ENCODE data around the gene SPOCK1. TPM values are rescaled to one million over a fixed set of nuclear protein-coding genes. Genes with fewer than 3 reads are reported as not detected.
A peak's percentile ranks its signal among the peaks of the same experiment; 100 is the strongest.

SPOCK1 gene
- total and polyA plus RNA-seq, 2 of the 4 experiments (the other 2 are of a cell fraction): 5.0 to 20.3 TPM

GRCh38 chr5:137306903-137307302 lies 192.2 kb downstream of the SPOCK1 start:
- Histone ChIP-seq H2BK15ac (ENCODE audit: low read depth, low read length) (no peak overlapping the region), H4K8ac (ENCODE audit: low read depth in 2 of 2, low read length in 2 of 2) (no peak overlapping the region), H3K9me3 (ENCODE audit: control insufficient read depth, insufficient read depth, low read length) (no peaks in the 10 kb centered on the region), H4K5ac (ENCODE audit: low read depth, low read length) (no peak overlapping the region), H2BK120ac (ENCODE audit: low read depth, low read length) (no peak overlapping the region), H4K20me1 (ENCODE audit: insufficient read depth, low read length) (no peaks in the 10 kb centered on the region), H3K4me3 (ENCODE audit: insufficient read depth, low read depth, low read length) (no peak overlapping the region), H3K79me1 (ENCODE audit: low read depth in 1 of 2, low read length in 2 of 2) (no peaks in the 10 kb centered on the region), H3K36me3 (ENCODE audit: control insufficient read depth, insufficient read depth, low read length) (no peaks in the 10 kb centered on the region), H3K4me2 (ENCODE audit: low read depth, low read length) (no peak overlapping the region), H3K18ac (ENCODE audit: low read depth, low read length) (no peak overlapping the region), H3K14ac (replicated peaks; ENCODE audit: low read depth, low read length) (no peak overlapping the region), H3K9ac (ENCODE audit: low read depth, low read length) (no peak overlapping the region), H2AFZ (replicated peaks; ENCODE audit: low read length, poor library complexity) (no peak overlapping the region), H3K9me1 (ENCODE audit: insufficient read depth, low read length) (peaks cover 3% of the 10 kb centered on the region; the same call in 1 of the 2 replicates), H3K27me3 (ENCODE audit: control insufficient read depth, insufficient read depth, low read length) (no peaks in the 10 kb centered on the region), H3K23ac (ENCODE audit: low read depth, low read length) (no peak overlapping the region), H2BK20ac (ENCODE audit: low read depth, low read length) (0 out of 2 replicates have a peak overlapping the region, but pooled peaks have one; percentile 26), H3K4me1 (ENCODE audit: control insufficient read depth, insufficient read depth, low read length) (peaks cover 10% of the 10 kb centered on the region), H3K4ac (ENCODE audit: low read depth, low read length) (no peak overlapping the region; the same call in 1 of the 2 replicates), H4K91ac (ENCODE audit: insufficient read depth, low read depth, low read length) (no peak overlapping the region), H2AK9ac (replicated peaks; ENCODE audit: low read depth, low read length, poor library complexity) (no peak overlapping the region), H3K56ac (ENCODE audit: extremely low read depth, insufficient read depth, low read length) (no peak overlapping the region; the same call in 1 of the 2 replicates), H2AK5ac (ENCODE audit: low read depth, low read length) (no peak overlapping the region), H3K27ac (ENCODE audit: insufficient read depth, low read length) (no peak overlapping the region), H2BK5ac (ENCODE audit: low read depth, low read length, poor library complexity, severe bottlenecking) (no peak overlapping the region)
- dilution Hi-C loops (cut with HindIII; ENCODE audit: low sequenced_read_pairs, unreplicated experiment): no loop called here
- intact Hi-C loops (cut with micrococcal nuclease): no loop called here
- CTCF ChIA-PET: interaction anchor here (0.6 to 1.6 kb wide), 2 partner anchors 14 to 157 kb away, joined by 3 to 7 read pairs; no protein-coding TSS in a partner anchor
- no peak for DNase-seq
- in situ Hi-C loops (cut with MboI; ENCODE audit: low sequenced_read_pairs): loop anchor here (25.0 kb wide), 1 partner anchor 430 kb away; the partner anchor contains the start of gene KLHL3
- 100% methylated on average over 1 of the region's 3 CpGs; no CpG with 5 or more reads in 1 of the 2 experiments for WGBS, 2 experiments (ENCODE audit: extremely low coverage in 2 of 2, insufficient read length in 1 of 2)
- TF ChIP-seq SMC3 (IDR thresholded peaks at IDR 0.05; ENCODE audit: low read depth, low read length) (no peak), POLR2A (IDR thresholded peaks at IDR 0.05; ENCODE audit: low read depth, low read length) (no peak), CEBPB (IDR thresholded peaks at IDR 0.05; ENCODE audit: low read depth, low read length) (no peak), ELK1 (IDR thresholded peaks at IDR 0.05; ENCODE audit: borderline replicate concordance, low read depth, low read length) (no peak), MXI1 (IDR thresholded peaks at IDR 0.05; ENCODE audit: borderline replicate concordance, low read depth, low read length) (no peak)
- POLR2A ChIA-PET (ENCODE audit: unreplicated experiment): no interaction called here
- ATAC-seq (ENCODE audit: low read depth): no peak
- no TSS peak for BruUV-seq (replicated peaks)

All from IMR-90 (cell line).